Measurements from ENCODE around the gene P2RX2.

Gene P2RX2

DNA sequence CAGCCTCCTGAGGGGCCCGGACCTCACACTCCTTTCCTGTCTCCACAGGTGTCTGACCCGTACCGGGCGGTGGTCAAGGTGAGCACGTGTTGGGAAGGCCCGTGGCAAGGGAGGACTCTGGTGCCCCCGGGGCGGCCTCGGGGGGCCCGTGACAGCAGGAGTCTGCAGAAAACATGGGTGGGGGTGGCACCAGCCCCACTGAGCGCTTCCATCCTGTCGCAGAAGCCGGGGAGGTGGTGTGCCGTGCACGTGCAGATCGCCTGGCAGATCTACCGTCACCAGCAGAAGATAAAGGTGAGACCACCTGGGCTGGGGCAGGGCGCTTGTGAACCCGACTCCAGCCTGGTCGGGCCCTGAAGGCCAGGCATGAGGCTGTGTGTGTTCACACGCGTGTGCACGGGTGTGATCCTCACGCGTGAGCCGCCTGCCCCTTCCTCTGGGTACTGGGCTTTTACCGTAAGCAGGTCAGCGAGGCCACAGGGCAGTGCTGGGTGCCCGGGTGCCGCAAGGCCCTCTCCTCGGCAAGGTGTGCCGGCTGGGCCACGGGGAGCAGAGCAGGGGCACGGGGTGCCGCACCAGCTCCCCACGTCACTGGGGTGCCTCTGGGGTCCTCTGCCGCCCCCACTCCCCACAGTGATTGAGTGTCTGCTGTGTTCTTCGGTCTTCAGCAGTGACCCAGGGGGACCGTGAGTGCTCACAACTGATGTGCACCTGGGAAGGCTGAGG is 44.1 kb upstream of the P2RX2 start:
- H2BK120ac ChIP-seq (ENCODE audit: insufficient read depth, low read length, poor library complexity): no peak overlapping the region
- H3K4ac ChIP-seq (ENCODE audit: low read depth, low read length): no peak overlapping the region
- no peak overlapping the region for H2AFZ ChIP-seq (ENCODE audit: insufficient read depth, low read length, poor library complexity)
- no peak overlapping the region for H3K27ac ChIP-seq (ENCODE audit: low read depth, low read length)
- H4K12ac ChIP-seq (ENCODE audit: low read depth, low read length): no peak overlapping the region
- no CpG with 5 or more reads among the region's 39 CpGs for WGBS (ENCODE audit: extremely low coverage, insufficient coverage, insufficient read length)
- H3K79me1 ChIP-seq (ENCODE audit: low read length): no peaks in the 10 kb centered on the region
- no peak overlapping the region for H3K4me3 ChIP-seq (ENCODE audit: low read depth, low read length)
- H3K9me3 ChIP-seq (ENCODE audit: insufficient read depth, low read depth, low read length): peaks cover 1% of the 10 kb centered on the region
- H3K23ac ChIP-seq (ENCODE audit: low read length): no peak overlapping the region
- no peaks in the 10 kb centered on the region for H3K79me2 ChIP-seq (ENCODE audit: control insufficient read depth, insufficient read depth, low read length, poor library complexity)
- H2AK5ac ChIP-seq (ENCODE audit: low read length): no peak overlapping the region
- H2BK5ac ChIP-seq (ENCODE audit: low read depth, low read length, poor library complexity): no peak overlapping the region
- H3K9ac ChIP-seq (ENCODE audit: low read length): no peak overlapping the region
- no peak overlapping the region for H3K18ac ChIP-seq (ENCODE audit: low read length)
- no peaks in the 10 kb centered on the region for H3K4me1 ChIP-seq (ENCODE audit: control insufficient read depth in 1 of 2, insufficient read depth in 2 of 2, low read length in 2 of 2)
- no peak overlapping the region for H4K91ac ChIP-seq (ENCODE audit: low read depth, low read length)
- H3K27me3 ChIP-seq (ENCODE audit: insufficient read depth, low read length): no peaks in the 10 kb centered on the region
- no peak overlapping the region for H3K14ac ChIP-seq (ENCODE audit: low read length)
- no peak for DNase-seq
- no peak overlapping the region for H4K8ac ChIP-seq (ENCODE audit: low read depth, low read length)
- H3K4me2 ChIP-seq (ENCODE audit: low read length): no peak overlapping the region
- no peak overlapping the region for H2BK12ac ChIP-seq (ENCODE audit: low read length)
- H3K36me3 ChIP-seq (ENCODE audit: control insufficient read depth in 1 of 2, insufficient read depth in 2 of 2, low read length in 2 of 2): peaks cover 68 to 73% of the 10 kb centered on the region in 2 experiments

DNA sequence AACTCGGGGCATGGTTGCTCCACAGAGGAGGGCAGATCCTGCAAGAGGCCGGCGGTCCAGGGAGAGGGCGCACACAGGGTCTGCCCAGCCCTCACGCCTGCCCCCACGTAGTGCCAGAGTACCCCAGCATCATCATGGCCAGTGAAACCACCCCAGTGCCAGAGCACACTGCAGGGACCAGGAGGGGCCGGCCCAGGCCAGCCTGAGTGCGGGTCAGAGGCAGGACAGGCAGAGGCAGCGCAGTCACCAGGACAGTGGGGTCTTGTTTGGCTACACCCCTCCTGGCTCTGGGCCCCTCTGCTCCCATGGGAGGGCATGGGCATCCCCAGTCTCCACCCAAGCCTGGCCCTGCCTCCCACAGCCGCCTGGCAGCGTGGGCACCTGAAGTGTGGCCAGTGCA is 42.9 kb upstream of the P2RX2 start:
- WGBS (ENCODE audit: extremely low coverage, insufficient coverage, insufficient read length): no CpG with 5 or more reads among the region's 11 CpGs
- H2BK12ac ChIP-seq (ENCODE audit: low read length): no peak overlapping the region
- no peaks in the 10 kb centered on the region for H3K27me3 ChIP-seq (ENCODE audit: insufficient read depth, low read length)

DNA sequence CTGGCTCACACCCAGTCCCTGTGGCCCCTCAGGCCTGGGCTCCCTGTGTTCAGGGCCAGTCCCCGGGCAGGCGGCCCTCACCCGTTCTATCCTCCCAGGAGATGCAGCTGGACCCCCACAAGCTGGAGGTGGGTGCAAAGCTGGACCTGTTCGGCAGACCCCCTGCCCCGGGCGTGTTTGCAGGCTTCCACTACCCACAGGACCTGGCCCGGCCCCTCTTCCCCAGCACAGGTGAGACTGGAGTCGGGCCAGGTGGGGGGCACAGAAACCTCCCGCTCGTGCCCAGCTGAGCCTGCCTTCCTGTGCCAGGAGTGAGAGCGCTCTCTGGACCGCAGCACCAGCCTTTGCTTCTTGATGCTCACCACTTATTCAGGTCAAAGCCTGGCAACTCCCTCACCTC is 41.9 kb upstream of the P2RX2 start:
- Histone ChIP-seq H3K4ac (ENCODE audit: low read depth, low read length) (no peak overlapping the region), H3K4me1 (ENCODE audit: control insufficient read depth in 1 of 2, insufficient read depth in 2 of 2, low read length in 2 of 2) (no peaks in the 10 kb centered on the region), H3K27me3 (ENCODE audit: insufficient read depth, low read length) (peaks cover 4% of the 10 kb centered on the region), H2BK5ac (ENCODE audit: low read depth, low read length, poor library complexity) (no peak overlapping the region), H2AFZ (ENCODE audit: insufficient read depth, low read length, poor library complexity) (no peak overlapping the region), H2BK120ac (ENCODE audit: insufficient read depth, low read length, poor library complexity) (no peak overlapping the region), H3K14ac (ENCODE audit: low read length) (no peak overlapping the region), H3K9me3 (ENCODE audit: insufficient read depth, low read depth, low read length) (peaks cover 1% of the 10 kb centered on the region), H3K36me3 (ENCODE audit: control insufficient read depth in 1 of 2, insufficient read depth in 2 of 2, low read length in 2 of 2) (peaks cover 64 to 67% of the 10 kb centered on the region in 2 experiments), H2AK5ac (ENCODE audit: low read length) (no peak overlapping the region), H4K8ac (ENCODE audit: low read depth, low read length) (no peak overlapping the region), H3K27ac (ENCODE audit: low read depth, low read length) (no peak overlapping the region), H3K9ac (ENCODE audit: low read length) (no peak overlapping the region), H2BK12ac (ENCODE audit: low read length) (no peak overlapping the region), H3K4me2 (ENCODE audit: low read length) (no peak overlapping the region), H4K12ac (ENCODE audit: low read depth, low read length) (no peak overlapping the region), H4K91ac (ENCODE audit: low read depth, low read length) (no peak overlapping the region), H3K23ac (ENCODE audit: low read length) (no peak overlapping the region), H3K18ac (ENCODE audit: low read length) (no peak overlapping the region), H3K4me3 (ENCODE audit: low read depth, low read length) (no peak overlapping the region), H3K79me1 (ENCODE audit: low read length) (no peaks in the 10 kb centered on the region), H3K79me2 (ENCODE audit: control insufficient read depth, insufficient read depth, low read length, poor library complexity) (no peaks in the 10 kb centered on the region)
- WGBS (ENCODE audit: extremely low coverage, insufficient coverage, insufficient read length): no CpG with 5 or more reads among the region's 12 CpGs
- no peak for DNase-seq

More for the DNA sequence above, 42.9 kb upstream of the P2RX2 start:
- Histone ChIP-seq H3K4me1 (ENCODE audit: control insufficient read depth in 1 of 2, insufficient read depth in 2 of 2, low read length in 2 of 2) (no peaks in the 10 kb centered on the region), H3K18ac (ENCODE audit: low read length) (no peak overlapping the region), H3K23ac (ENCODE audit: low read length) (no peak overlapping the region), H4K91ac (ENCODE audit: low read depth, low read length) (no peak overlapping the region), H3K36me3 (ENCODE audit: control insufficient read depth in 1 of 2, insufficient read depth in 2 of 2, low read length in 2 of 2) (peaks cover 65 to 67% of the 10 kb centered on the region in 2 experiments), H2BK120ac (ENCODE audit: insufficient read depth, low read length, poor library complexity) (no peak overlapping the region), H3K9ac (ENCODE audit: low read length) (no peak overlapping the region), H3K4me2 (ENCODE audit: low read length) (no peak overlapping the region), H2BK5ac (ENCODE audit: low read depth, low read length, poor library complexity) (no peak overlapping the region), H3K79me2 (ENCODE audit: control insufficient read depth, insufficient read depth, low read length, poor library complexity) (no peaks in the 10 kb centered on the region), H3K27ac (ENCODE audit: low read depth, low read length) (no peak overlapping the region), H3K79me1 (ENCODE audit: low read length) (no peaks in the 10 kb centered on the region), H2AFZ (ENCODE audit: insufficient read depth, low read length, poor library complexity) (no peak overlapping the region), H2AK5ac (ENCODE audit: low read length) (no peak overlapping the region), H3K4ac (ENCODE audit: low read depth, low read length) (no peak overlapping the region), H4K12ac (ENCODE audit: low read depth, low read length) (no peak overlapping the region), H3K14ac (ENCODE audit: low read length) (no peak overlapping the region), H4K8ac (ENCODE audit: low read depth, low read length) (no peak overlapping the region), H3K4me3 (ENCODE audit: low read depth, low read length) (peak overlapping the region; percentile 53), H3K9me3 (ENCODE audit: insufficient read depth, low read depth, low read length) (peaks cover 1% of the 10 kb centered on the region)
- no peak for DNase-seq

DNA sequence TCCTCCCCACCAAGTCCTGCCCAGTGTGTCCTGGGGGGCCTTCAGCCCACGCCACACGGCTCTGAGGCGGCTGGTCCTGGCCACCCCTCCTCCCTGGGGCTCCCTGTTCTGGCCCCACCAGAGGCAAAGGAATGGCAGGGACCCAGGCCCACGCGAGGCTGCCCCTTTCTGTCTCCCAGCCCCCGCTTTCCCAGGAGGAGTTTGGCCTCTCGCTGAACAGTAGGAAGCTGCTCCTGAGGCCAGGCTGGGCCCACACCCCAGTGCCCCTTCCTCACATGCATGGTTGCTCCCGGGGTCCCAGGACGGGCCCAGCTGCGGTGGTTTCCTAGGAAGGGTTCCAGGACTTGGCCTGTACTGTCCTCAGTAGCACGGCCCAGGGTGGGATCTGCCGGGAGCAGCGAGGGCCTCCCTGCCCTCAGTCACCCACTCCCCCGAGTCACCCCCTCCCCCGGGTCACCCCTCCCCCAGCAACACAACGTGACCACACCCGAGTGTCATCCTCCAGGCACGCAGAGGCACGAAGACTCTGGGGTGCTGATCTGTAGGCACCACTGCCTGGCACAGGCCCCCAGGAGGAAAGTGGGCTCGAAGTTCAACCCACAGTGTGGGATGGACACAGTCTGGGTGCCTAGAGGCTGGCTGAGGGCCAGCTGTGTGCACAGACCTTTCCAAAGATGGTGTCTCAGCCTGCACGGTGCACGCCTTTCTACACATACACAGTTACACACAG is 41.2 kb upstream of the P2RX2 start:
- H3K4me1 ChIP-seq (ENCODE audit: control insufficient read depth in 1 of 2, insufficient read depth in 2 of 2, low read length in 2 of 2): no peaks in the 10 kb centered on the region
- H2AFZ ChIP-seq (ENCODE audit: insufficient read depth, low read length, poor library complexity): no peak overlapping the region
- H4K91ac ChIP-seq (ENCODE audit: low read depth, low read length): no peak overlapping the region
- no peaks in the 10 kb centered on the region for H3K79me1 ChIP-seq (ENCODE audit: low read length)
- H3K4ac ChIP-seq (ENCODE audit: low read depth, low read length): no peak overlapping the region
- H4K12ac ChIP-seq (ENCODE audit: low read depth, low read length): no peak overlapping the region
- H3K9ac ChIP-seq (ENCODE audit: low read length): no peak overlapping the region
- no peaks in the 10 kb centered on the region for H3K79me2 ChIP-seq (ENCODE audit: control insufficient read depth, insufficient read depth, low read length, poor library complexity)
- peaks cover 9% of the 10 kb centered on the region for H3K27me3 ChIP-seq (ENCODE audit: insufficient read depth, low read length)
- no peak overlapping the region for H4K8ac ChIP-seq (ENCODE audit: low read depth, low read length)
- no peak overlapping the region for H3K4me3 ChIP-seq (ENCODE audit: low read depth, low read length)
- no peak overlapping the region for H2AK5ac ChIP-seq (ENCODE audit: low read length)
- no peak overlapping the region for H3K27ac ChIP-seq (ENCODE audit: low read depth, low read length)
- H2BK5ac ChIP-seq (ENCODE audit: low read depth, low read length, poor library complexity): no peak overlapping the region
- no CpG with 5 or more reads among the region's 22 CpGs for WGBS (ENCODE audit: extremely low coverage, insufficient coverage, insufficient read length)
- no peak overlapping the region for H3K18ac ChIP-seq (ENCODE audit: low read length)
- H3K9me3 ChIP-seq (ENCODE audit: insufficient read depth, low read depth, low read length): peaks cover 1% of the 10 kb centered on the region
- no peak overlapping the region for H3K14ac ChIP-seq (ENCODE audit: low read length)
- H2BK120ac ChIP-seq (ENCODE audit: insufficient read depth, low read length, poor library complexity): no peak overlapping the region
- no peak overlapping the region for H2BK12ac ChIP-seq (ENCODE audit: low read length)
- no peak for DNase-seq
- H3K36me3 ChIP-seq (ENCODE audit: control insufficient read depth in 1 of 2, insufficient read depth in 2 of 2, low read length in 2 of 2): peaks cover 60 to 62% of the 10 kb centered on the region in 2 experiments
- no peak overlapping the region for H3K4me2 ChIP-seq (ENCODE audit: low read length)
- H3K23ac ChIP-seq (ENCODE audit: low read length): no peak overlapping the region
